Neural cell (in vitro differentiated cells): ENCODE results near the gene FBXO36. TPM values are rescaled to one million over a fixed set of nuclear protein-coding genes. Genes with fewer than 3 reads are reported as not detected.

Experiments used
- H2AFZ ChIP-seq: fragments of 200-600, 300-800 bp; sonication (generic), shearing (Covaris generic); 2 replicates; pipeline ENCODE4 v1.6.0; 2014; ENCODE audit warnings: low read depth, mild to moderate bottlenecking, antibody characterized with exemption, low read length, moderate library complexity
- H3F3A ChIP-seq: fragments of 200-600 bp; shearing (Covaris generic); 2 replicates; pipeline ENCODE4 v1.6.1; 2016; ENCODE audit warnings: mild to moderate bottlenecking, moderate library complexity, mixed read lengths, antibody characterized with exemption, low read length; ENCODE audit not compliant: insufficient read depth, poor library complexity, severe bottlenecking
- H3K27ac ChIP-seq: fragments of 200-600, 300-800 bp; sonication (generic), shearing (Covaris generic); 2 replicates; pipeline ENCODE4 v1.5.1; 2014; ENCODE audit warnings: mild to moderate bottlenecking, low read length, moderate library complexity
- H3K27me3 ChIP-seq: fragments of 300-800, 200-600 bp; sonication (generic), shearing (Covaris generic); 2 replicates; pipeline ENCODE4 v1.6.0; 2014; ENCODE audit warnings: mild to moderate bottlenecking, low read depth, low read length, moderate library complexity; ENCODE audit not compliant: insufficient read depth
- H3K36me3 ChIP-seq: fragments of 300-800, 200-600 bp; sonication (generic), shearing (Covaris generic); 2 replicates; pipeline ENCODE4 v1.5.1; 2014; ENCODE audit warnings: mild to moderate bottlenecking, antibody characterized with exemption, low read length, moderate library complexity; ENCODE audit not compliant: insufficient read depth
- H3K4me2 ChIP-seq: fragments of 300-800, 200-600 bp; sonication (generic), shearing (Covaris generic); 2 replicates; pipeline ENCODE4 v1.6.0; 2014; ENCODE audit warnings: mild to moderate bottlenecking, low read length
- H3K4me3 ChIP-seq: fragments of 300-800, 200-600 bp; sonication (generic), shearing (Covaris generic); 2 replicates; pipeline ENCODE4 v1.5.1; 2014; ENCODE audit warnings: mild to moderate bottlenecking, low read length, moderate library complexity
- H3K79me2 ChIP-seq: fragments of 200-600 bp; shearing (Covaris generic); replicated peaks from 2 replicates; pipeline ENCODE4 v1.6.0; 2014; ENCODE audit warnings: mild to moderate bottlenecking, low read length, moderate library complexity; ENCODE audit not compliant: insufficient read depth
- H3K9ac ChIP-seq: fragments of 300-800, 200-600 bp; sonication (generic), shearing (Covaris generic); 2 replicates; pipeline ENCODE4 v1.6.1; 2016; ENCODE audit warnings: mild to moderate bottlenecking, low read length, mixed read lengths
- H3K9me2 ChIP-seq: fragments of 200-600 bp; shearing (Covaris generic); 2 replicates; pipeline ENCODE4 v1.6.1; 2016; ENCODE audit warnings: mild to moderate bottlenecking, low read length, mixed read lengths; ENCODE audit not compliant: insufficient read depth
- H3K9me3 ChIP-seq: fragments of 200-600, 300-800 bp; sonication (generic), shearing (Covaris generic); 2 replicates; pipeline ENCODE4 v1.6.1; 2016; ENCODE audit warnings: mild to moderate bottlenecking, mixed run types, low read length, moderate library complexity, mixed read lengths
- H4K20me1 ChIP-seq: fragments of 200-600 bp; shearing (Covaris generic); 2 replicates; pipeline ENCODE4 v1.6.1; 2016; ENCODE audit warnings: mild to moderate bottlenecking, mixed run types; ENCODE audit not compliant: insufficient read depth
- EP300 ChIP-seq: fragments of 450-650 bp; conservative IDR thresholded peaks from 2 replicates; pipeline ENCODE4 v1.6.1; 2014; ENCODE audit warnings: antibody characterized with exemption, mild to moderate bottlenecking, moderate library complexity; ENCODE audit not compliant: poor library complexity, severe bottlenecking
- EZH2 ChIP-seq: fragments of 200-600, 300-800 bp; shearing (Covaris generic), sonication (generic); IDR thresholded peaks from 2 replicates; pipeline ENCODE4 v1.6.1; 2014; ENCODE audit warnings: antibody characterized with exemption, low read length, borderline replicate concordance, mild to moderate bottlenecking; ENCODE audit not compliant: insufficient read depth, poor library complexity, severe bottlenecking
- MXI1 ChIP-seq: fragments of 450-650 bp; conservative IDR thresholded peaks from 2 replicates; pipeline ENCODE4 v1.6.1; 2014; ENCODE audit warnings: antibody characterized with exemption, mild to moderate bottlenecking; ENCODE audit not compliant: poor library complexity, severe bottlenecking
- POLR2AphosphoS5 ChIP-seq: IDR thresholded peaks from 2 replicates; pipeline ENCODE4 v1.6.1; 2012
- RAD21 ChIP-seq: fragments of 450-650 bp; conservative IDR thresholded peaks from 2 replicates; pipeline ENCODE4 v1.6.1; 2014; ENCODE audit warnings: antibody characterized with exemption, mild to moderate bottlenecking, moderate library complexity
- SMC3 ChIP-seq: fragments of 450-650 bp; conservative IDR thresholded peaks from 2 replicates; pipeline ENCODE4 v1.6.1; 2014; ENCODE audit warnings: antibody characterized with exemption, mild to moderate bottlenecking, moderate library complexity; ENCODE audit not compliant: poor library complexity
- TAF1 ChIP-seq: IDR thresholded peaks from 2 replicates; pipeline ENCODE4 v1.6.1; 2012; ENCODE audit warnings: low read depth
- polyA plus RNA-seq: library from polyadenylated mRNA; depleted of rRNA; stranded (reverse); fragments of >200 nt; gene quantifications from 2 replicates; pipeline ENCODE4 v1.2.3, GENCODE V29; 2014
- TF ChIP-seq, protein P1 (sequence below): IDR thresholded peaks from 2 replicates; pipeline ENCODE4 v1.6.1; 2012; ENCODE audit warnings: borderline replicate concordance
- TF ChIP-seq, protein P2 (sequence below): fragments of 450-650 bp; IDR thresholded peaks from 2 replicates; pipeline ENCODE4 v1.5.1; 2014; ENCODE audit warnings: antibody characterized with exemption, mild to moderate bottlenecking, moderate library complexity; ENCODE audit not compliant: poor library complexity, severe bottlenecking

Gene FBXO36
- polyA plus RNA-seq, 1 donor from 2014 or later = 6.3 TPM

DNA sequence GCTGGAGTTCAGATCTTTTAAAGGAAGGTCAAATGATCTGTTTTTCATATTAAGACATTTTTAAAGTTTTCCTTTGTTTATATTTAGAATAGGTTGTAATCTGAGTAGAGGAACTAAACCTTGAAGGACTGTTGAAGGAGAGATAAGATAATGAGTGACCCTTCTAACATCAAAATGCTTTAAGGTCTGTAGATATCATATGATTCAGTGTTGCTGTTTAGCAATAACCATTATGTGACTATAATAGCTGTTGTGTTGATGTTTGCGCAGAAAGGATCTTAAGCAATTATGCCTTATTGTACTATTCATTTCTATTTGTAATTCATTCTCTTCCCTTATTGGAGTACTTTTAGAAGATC is 86.4 kb downstream of the FBXO36 start:
- TF ChIP-seq, protein P1, sequence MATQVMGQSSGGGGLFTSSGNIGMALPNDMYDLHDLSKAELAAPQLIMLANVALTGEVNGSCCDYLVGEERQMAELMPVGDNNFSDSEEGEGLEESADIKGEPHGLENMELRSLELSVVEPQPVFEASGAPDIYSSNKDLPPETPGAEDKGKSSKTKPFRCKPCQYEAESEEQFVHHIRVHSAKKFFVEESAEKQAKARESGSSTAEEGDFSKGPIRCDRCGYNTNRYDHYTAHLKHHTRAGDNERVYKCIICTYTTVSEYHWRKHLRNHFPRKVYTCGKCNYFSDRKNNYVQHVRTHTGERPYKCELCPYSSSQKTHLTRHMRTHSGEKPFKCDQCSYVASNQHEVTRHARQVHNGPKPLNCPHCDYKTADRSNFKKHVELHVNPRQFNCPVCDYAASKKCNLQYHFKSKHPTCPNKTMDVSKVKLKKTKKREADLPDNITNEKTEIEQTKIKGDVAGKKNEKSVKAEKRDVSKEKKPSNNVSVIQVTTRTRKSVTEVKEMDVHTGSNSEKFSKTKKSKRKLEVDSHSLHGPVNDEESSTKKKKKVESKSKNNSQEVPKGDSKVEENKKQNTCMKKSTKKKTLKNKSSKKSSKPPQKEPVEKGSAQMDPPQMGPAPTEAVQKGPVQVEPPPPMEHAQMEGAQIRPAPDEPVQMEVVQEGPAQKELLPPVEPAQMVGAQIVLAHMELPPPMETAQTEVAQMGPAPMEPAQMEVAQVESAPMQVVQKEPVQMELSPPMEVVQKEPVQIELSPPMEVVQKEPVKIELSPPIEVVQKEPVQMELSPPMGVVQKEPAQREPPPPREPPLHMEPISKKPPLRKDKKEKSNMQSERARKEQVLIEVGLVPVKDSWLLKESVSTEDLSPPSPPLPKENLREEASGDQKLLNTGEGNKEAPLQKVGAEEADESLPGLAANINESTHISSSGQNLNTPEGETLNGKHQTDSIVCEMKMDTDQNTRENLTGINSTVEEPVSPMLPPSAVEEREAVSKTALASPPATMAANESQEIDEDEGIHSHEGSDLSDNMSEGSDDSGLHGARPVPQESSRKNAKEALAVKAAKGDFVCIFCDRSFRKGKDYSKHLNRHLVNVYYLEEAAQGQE = no peak
- no peak for TF ChIP-seq EP300

DNA sequence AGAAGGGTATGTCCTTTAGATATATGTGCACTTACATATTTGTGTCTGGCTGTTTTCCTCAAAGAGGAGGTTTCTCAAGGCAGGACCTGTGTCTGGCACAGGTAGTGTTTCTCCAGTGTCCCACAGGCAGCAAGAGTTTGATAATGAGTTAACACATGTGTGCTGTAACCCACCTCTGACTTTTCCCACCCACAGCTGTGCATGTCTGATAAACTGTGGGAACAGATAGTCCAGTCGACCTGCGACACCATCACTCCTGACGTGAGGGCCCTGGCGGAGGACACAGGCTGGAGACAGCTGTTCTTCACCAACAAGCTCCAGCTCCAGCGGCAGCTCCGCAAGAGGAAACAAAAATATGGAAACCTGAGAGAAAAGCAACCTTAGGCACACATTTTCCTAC is 88.2 kb downstream of the FBXO36 start:
- H3K9me3 ChIP-seq = no peaks in the 10 kb centered on the region

More for the DNA sequence above, 86.4 kb downstream of the FBXO36 start:
- Histone ChIP-seq H3K4me2 (no peak overlapping the region), H3K9ac (no peak overlapping the region), H4K20me1 (no peaks in the 10 kb centered on the region), H3K36me3 (no peaks in the 10 kb centered on the region), H3F3A (no peaks in the 10 kb centered on the region), H2AFZ (no peak overlapping the region), H3K9me2 (no peaks in the 10 kb centered on the region), H3K9me3 (no peaks in the 10 kb centered on the region), H3K27me3 (no peaks in the 10 kb centered on the region), H3K27ac (no peak overlapping the region), H3K79me2 (no peaks in the 10 kb centered on the region), H3K4me3 (no peak overlapping the region)

More for the DNA sequence above, 88.2 kb downstream of the FBXO36 start:
- Histone ChIP-seq H3K4me2 (no peak overlapping the region), H3K27ac (no peak overlapping the region), H4K20me1 (no peaks in the 10 kb centered on the region), H2AFZ (no peak overlapping the region), H3K9me2 (no peaks in the 10 kb centered on the region), H3K9ac (no peak overlapping the region), H3K27me3 (no peaks in the 10 kb centered on the region), H3F3A (no peaks in the 10 kb centered on the region), H3K4me3 (no peak overlapping the region), H3K79me2 (no peaks in the 10 kb centered on the region), H3K36me3 (no peaks in the 10 kb centered on the region)
- TF ChIP-seq RAD21 = no peak
- no peak for TF ChIP-seq EP300
- no peak for TF ChIP-seq TAF1
- no peak for TF ChIP-seq MXI1
- TF ChIP-seq, protein P1 = no peak
- no peak for TF ChIP-seq EZH2
- TF ChIP-seq, protein P2, sequence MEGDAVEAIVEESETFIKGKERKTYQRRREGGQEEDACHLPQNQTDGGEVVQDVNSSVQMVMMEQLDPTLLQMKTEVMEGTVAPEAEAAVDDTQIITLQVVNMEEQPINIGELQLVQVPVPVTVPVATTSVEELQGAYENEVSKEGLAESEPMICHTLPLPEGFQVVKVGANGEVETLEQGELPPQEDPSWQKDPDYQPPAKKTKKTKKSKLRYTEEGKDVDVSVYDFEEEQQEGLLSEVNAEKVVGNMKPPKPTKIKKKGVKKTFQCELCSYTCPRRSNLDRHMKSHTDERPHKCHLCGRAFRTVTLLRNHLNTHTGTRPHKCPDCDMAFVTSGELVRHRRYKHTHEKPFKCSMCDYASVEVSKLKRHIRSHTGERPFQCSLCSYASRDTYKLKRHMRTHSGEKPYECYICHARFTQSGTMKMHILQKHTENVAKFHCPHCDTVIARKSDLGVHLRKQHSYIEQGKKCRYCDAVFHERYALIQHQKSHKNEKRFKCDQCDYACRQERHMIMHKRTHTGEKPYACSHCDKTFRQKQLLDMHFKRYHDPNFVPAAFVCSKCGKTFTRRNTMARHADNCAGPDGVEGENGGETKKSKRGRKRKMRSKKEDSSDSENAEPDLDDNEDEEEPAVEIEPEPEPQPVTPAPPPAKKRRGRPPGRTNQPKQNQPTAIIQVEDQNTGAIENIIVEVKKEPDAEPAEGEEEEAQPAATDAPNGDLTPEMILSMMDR = no peak
- no peak for TF ChIP-seq POLR2AphosphoS5
- TF ChIP-seq SMC3 = no peak
